Liver (tissue), 9 donors: Measurements from ENCODE around the gene COL4A3. TPM values are rescaled to one million over a fixed set of nuclear protein-coding genes. Genes with fewer than 3 reads are reported as not detected.

Experiments
- DNase-seq: peaks from one replicate; pipeline ENCODE4 v3.0.0-alpha.2; 2017; ENCODE audit warnings: low spot score
- H3K27ac ChIP-seq, 2 donors: one replicate each; pipeline ENCODE4 v1.7.0; 2013; ENCODE audit warnings: inconsistent platforms in 2 of 2, low read length in 2 of 2, control low read depth in 1 of 2, low read depth in 1 of 2, mild to moderate bottlenecking in 1 of 2
- H3K27me3 ChIP-seq, 4 donors: one replicate each; pipeline versions ENCODE4 v1.6.1 to v1.7.0; 2013; ENCODE audit warnings: low read length in 3 of 4, inconsistent platforms in 1 of 4, mild to moderate bottlenecking in 1 of 4, moderate library complexity in 1 of 4; ENCODE audit not compliant: control insufficient read depth in 4 of 4, insufficient read depth in 4 of 4
- H3K36me3 ChIP-seq, 4 donors: one replicate each; pipeline versions ENCODE4 v1.6.1 to v1.7.0; 2013; ENCODE audit warnings: low read length in 3 of 4, mild to moderate bottlenecking in 3 of 4, low read depth in 1 of 4, moderate library complexity in 1 of 4; ENCODE audit not compliant: control insufficient read depth in 4 of 4, insufficient read depth in 3 of 4
- H3K4me1 ChIP-seq, 4 donors: one replicate each; pipeline versions ENCODE4 v1.6.1 to v1.7.0; 2013; ENCODE audit warnings: low read length in 3 of 4, mild to moderate bottlenecking in 3 of 4, moderate library complexity in 1 of 4; ENCODE audit not compliant: control insufficient read depth in 4 of 4, insufficient read depth in 4 of 4
- H3K4me3 ChIP-seq, 3 donors: one replicate each; pipeline versions ENCODE4 v1.6.1 to v1.7.0; 2013; ENCODE audit warnings: low read length in 3 of 3, control low read depth in 1 of 3, low read depth in 1 of 3, mild to moderate bottlenecking in 1 of 3
- H3K9ac ChIP-seq, 2 donors: one replicate each; pipeline ENCODE4 v1.7.0; 2013; ENCODE audit warnings: low read length in 2 of 2, mild to moderate bottlenecking in 2 of 2, moderate library complexity in 2 of 2, control low read depth in 1 of 2, low read depth in 1 of 2
- H3K9me3 ChIP-seq, 4 donors: one replicate each; pipeline versions ENCODE4 v1.6.1 to v1.7.0; 2013; ENCODE audit warnings: low read length in 3 of 4; ENCODE audit not compliant: control insufficient read depth in 4 of 4
- EGR1 ChIP-seq, 2 donors: IDR thresholded peaks; 2 replicates each; pipeline ENCODE4 v1.6.1; 2016 to 2018; ENCODE audit warnings: antibody characterized with exemption in 2 of 2, low read depth in 2 of 2
- FOXA1 ChIP-seq: IDR thresholded peaks from 2 replicates; pipeline ENCODE4 v1.6.1; 2016; ENCODE audit warnings: antibody characterized with exemption
- FOXA2 ChIP-seq: IDR thresholded peaks from 2 replicates; pipeline ENCODE4 v1.6.1; 2016; ENCODE audit warnings: antibody characterized with exemption
- HNF4A ChIP-seq, 2 donors: conservative IDR thresholded peaks; 2 replicates each; pipeline ENCODE4 v1.6.1; 2016; ENCODE audit warnings: antibody characterized with exemption in 2 of 2, mild to moderate bottlenecking in 2 of 2
- JUND ChIP-seq, 2 donors: IDR thresholded peaks; 2 replicates each; pipeline ENCODE4 v1.6.1; 2016; ENCODE audit warnings: antibody characterized with exemption in 2 of 2
- NR2F2 ChIP-seq: IDR thresholded peaks from 2 replicates; pipeline ENCODE4 v1.6.1; 2016; ENCODE audit warnings: antibody characterized with exemption
- RAD21 ChIP-seq, 2 donors: IDR thresholded peaks; 2 replicates each; pipeline ENCODE4 v1.6.1; 2016; ENCODE audit warnings: antibody characterized with exemption in 2 of 2, mild to moderate bottlenecking in 2 of 2
- RXRA ChIP-seq, 2 donors: IDR thresholded peaks; 2 replicates each; pipeline ENCODE4 v1.6.1; 2017 to 2018; ENCODE audit warnings: antibody characterized with exemption in 2 of 2, mild to moderate bottlenecking in 1 of 2
- SP1 ChIP-seq: IDR thresholded peaks from 2 replicates; pipeline ENCODE4 v1.6.1; 2018; ENCODE audit warnings: antibody characterized with exemption, mild to moderate bottlenecking
- TAF1 ChIP-seq: conservative IDR thresholded peaks from 2 replicates; pipeline ENCODE4 v1.6.1; 2016; ENCODE audit warnings: antibody characterized with exemption, mild to moderate bottlenecking
- YY1 ChIP-seq: IDR thresholded peaks from 2 replicates; pipeline ENCODE4 v1.6.1; 2016; ENCODE audit warnings: antibody characterized with exemption, mild to moderate bottlenecking
- WGBS: extraction: QIAGEN DNeasy Blood & Tissue Kit; methylation state at CpG from one replicate; pipeline ENCODE4 v1.1.7; 2013; 5-methylcytosine and 5-hydroxymethylcytosine counted together
- polyA plus RNA-seq, 2 donors: library from polyadenylated mRNA; stranded (reverse) in 1 of 2; unstranded in 1 of 2; fragments of 200-250 nt in 1 of 2; fragments of >200 nt in 1 of 2; fragmentation: Nextera tagmentation in 1 of 2; extraction: Ambion mirVana in 1 of 2; gene quantifications; one replicate each; pipeline versions ENCODE4 v1.2.1 to v1.2.3, GENCODE V29; 2013 to 2015
- total RNA-seq, 2 donors: library from RNA; depleted of rRNA; stranded (reverse); fragments of >200 nt; gene quantifications; one replicate each; pipeline ENCODE4 v1.2.3, GENCODE V29; 2014
- TF ChIP-seq, protein P1 (sequence below): IDR thresholded peaks from 2 replicates; pipeline ENCODE4 v1.6.1; 2016; ENCODE audit warnings: antibody characterized with exemption, mild to moderate bottlenecking
- TF ChIP-seq, protein P2 (sequence below): fragments of 150-350 bp; IDR thresholded peaks from 2 replicates; pipeline ENCODE4 v1.5.1; 2017; ENCODE audit warnings: improper control_type of control experiment, low read depth, low read length; ENCODE audit not compliant: missing input control
- TF ChIP-seq, protein P3 (sequence below): IDR thresholded peaks from 2 replicates; pipeline ENCODE4 v1.6.1; 2016; ENCODE audit warnings: antibody characterized with exemption
- TF ChIP-seq, protein P4 (sequence below): IDR thresholded peaks from 2 replicates; pipeline ENCODE4 v1.6.1; 2016; ENCODE audit warnings: antibody characterized with exemption
- donor health status: healthy.
- donor health status: healthy.
- donor health status: healthy.
- donor health status: healthy.
- donor health status: healthy.

The COL4A3 gene
- total and polyA plus RNA-seq, 4 donors = 0.05 to 2.3 (median 0.35) TPM

DNA sequence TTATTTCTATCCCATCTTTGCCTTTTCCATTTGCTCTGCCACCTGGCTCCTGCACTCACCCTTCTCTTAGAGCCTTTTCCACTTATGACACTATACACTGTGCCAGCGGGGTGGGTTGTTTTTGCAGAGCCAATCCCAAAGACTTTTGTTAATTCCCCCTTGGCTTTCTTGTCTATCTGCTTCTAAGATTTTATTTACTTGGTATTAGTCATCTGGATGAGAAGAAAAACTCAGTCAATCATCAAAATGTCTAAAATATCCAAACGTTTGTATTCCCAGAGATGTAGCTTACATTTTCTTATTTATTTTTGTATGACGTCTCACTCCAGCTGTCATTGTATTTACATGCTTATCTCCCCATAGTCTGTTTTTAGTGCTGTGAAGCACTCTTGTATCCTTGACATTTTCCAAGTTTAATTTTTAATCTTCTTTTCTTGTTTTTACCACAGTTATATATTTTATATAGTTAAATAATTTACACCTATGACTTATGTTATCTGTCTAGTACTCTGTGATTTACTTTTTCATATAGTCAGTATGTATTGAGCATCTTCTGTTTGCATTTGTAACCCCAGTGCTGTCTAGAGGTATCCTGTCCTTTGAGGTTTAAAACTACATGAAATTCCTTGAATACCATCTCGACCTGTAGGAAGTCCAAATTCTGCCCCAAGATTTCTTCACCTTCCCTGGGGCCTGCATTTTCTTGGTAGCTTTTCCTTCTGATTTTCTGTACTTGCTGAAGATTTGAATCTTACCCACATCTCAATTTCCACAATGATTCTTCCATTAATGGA, 55.1 kb downstream of the COL4A3 start:
- H3K36me3 ChIP-seq = no peaks in the 10 kb centered on the region
- no peak overlapping the region for H3K9ac ChIP-seq
- H3K9me3 ChIP-seq = no peaks in the 10 kb centered on the region
- 69% methylated on average over 4 of the region's 4 CpGs for WGBS
- no peaks in the 10 kb centered on the region for H3K4me1 ChIP-seq
- H3K4me3 ChIP-seq = no peak overlapping the region
- no peaks in the 10 kb centered on the region for H3K27me3 ChIP-seq
- DNase-seq = no peak
- TF ChIP-seq, protein P1, sequence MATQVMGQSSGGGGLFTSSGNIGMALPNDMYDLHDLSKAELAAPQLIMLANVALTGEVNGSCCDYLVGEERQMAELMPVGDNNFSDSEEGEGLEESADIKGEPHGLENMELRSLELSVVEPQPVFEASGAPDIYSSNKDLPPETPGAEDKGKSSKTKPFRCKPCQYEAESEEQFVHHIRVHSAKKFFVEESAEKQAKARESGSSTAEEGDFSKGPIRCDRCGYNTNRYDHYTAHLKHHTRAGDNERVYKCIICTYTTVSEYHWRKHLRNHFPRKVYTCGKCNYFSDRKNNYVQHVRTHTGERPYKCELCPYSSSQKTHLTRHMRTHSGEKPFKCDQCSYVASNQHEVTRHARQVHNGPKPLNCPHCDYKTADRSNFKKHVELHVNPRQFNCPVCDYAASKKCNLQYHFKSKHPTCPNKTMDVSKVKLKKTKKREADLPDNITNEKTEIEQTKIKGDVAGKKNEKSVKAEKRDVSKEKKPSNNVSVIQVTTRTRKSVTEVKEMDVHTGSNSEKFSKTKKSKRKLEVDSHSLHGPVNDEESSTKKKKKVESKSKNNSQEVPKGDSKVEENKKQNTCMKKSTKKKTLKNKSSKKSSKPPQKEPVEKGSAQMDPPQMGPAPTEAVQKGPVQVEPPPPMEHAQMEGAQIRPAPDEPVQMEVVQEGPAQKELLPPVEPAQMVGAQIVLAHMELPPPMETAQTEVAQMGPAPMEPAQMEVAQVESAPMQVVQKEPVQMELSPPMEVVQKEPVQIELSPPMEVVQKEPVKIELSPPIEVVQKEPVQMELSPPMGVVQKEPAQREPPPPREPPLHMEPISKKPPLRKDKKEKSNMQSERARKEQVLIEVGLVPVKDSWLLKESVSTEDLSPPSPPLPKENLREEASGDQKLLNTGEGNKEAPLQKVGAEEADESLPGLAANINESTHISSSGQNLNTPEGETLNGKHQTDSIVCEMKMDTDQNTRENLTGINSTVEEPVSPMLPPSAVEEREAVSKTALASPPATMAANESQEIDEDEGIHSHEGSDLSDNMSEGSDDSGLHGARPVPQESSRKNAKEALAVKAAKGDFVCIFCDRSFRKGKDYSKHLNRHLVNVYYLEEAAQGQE = no peak
- TF ChIP-seq HNF4A (conservative IDR thresholded peaks at IDR 0.05) (no peak), FOXA1 (no peak), NR2F2 (no peak), EGR1 (IDR thresholded peaks at IDR 0.05; ENCODE audit: low read depth in 2 of 2) (no peak), JUND (IDR thresholded peaks at IDR 0.05) (no peak), FOXA2 (no peak), SP1 (no peak), TAF1 (no peak), RXRA (IDR thresholded peaks at IDR 0.05) (no peak)
- TF ChIP-seq, protein P2, sequence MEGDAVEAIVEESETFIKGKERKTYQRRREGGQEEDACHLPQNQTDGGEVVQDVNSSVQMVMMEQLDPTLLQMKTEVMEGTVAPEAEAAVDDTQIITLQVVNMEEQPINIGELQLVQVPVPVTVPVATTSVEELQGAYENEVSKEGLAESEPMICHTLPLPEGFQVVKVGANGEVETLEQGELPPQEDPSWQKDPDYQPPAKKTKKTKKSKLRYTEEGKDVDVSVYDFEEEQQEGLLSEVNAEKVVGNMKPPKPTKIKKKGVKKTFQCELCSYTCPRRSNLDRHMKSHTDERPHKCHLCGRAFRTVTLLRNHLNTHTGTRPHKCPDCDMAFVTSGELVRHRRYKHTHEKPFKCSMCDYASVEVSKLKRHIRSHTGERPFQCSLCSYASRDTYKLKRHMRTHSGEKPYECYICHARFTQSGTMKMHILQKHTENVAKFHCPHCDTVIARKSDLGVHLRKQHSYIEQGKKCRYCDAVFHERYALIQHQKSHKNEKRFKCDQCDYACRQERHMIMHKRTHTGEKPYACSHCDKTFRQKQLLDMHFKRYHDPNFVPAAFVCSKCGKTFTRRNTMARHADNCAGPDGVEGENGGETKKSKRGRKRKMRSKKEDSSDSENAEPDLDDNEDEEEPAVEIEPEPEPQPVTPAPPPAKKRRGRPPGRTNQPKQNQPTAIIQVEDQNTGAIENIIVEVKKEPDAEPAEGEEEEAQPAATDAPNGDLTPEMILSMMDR = no peak
- TF ChIP-seq, protein P3, sequence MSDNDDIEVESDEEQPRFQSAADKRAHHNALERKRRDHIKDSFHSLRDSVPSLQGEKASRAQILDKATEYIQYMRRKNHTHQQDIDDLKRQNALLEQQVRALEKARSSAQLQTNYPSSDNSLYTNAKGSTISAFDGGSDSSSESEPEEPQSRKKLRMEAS = no peak
- H3K27ac ChIP-seq = no peak overlapping the region

DNA sequence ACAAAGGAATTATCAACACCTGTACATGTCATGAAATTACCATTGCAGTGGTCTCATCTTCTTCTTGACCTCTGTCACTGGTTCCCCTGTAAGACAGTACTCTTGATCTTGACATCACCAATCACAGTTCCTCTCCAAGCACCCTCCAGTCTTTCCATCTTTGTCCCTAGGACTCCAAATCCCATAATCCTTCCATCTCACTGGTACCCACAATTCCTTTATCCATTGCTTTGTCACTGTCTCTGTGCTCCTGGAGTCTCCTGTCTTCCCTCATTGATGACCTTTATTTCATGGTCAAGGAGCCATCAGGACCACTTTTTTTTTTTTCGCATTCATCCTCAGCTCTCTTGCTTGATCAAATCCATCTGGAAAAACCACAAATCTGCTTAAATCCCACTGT, 56.7 kb downstream of the COL4A3 start:
- Histone ChIP-seq H3K27me3 (no peaks in the 10 kb centered on the region), H3K36me3 (no peaks in the 10 kb centered on the region), H3K9ac (no peak overlapping the region), H3K27ac (no peak overlapping the region), H3K4me3 (no peak overlapping the region), H3K9me3 (no peaks in the 10 kb centered on the region), H3K4me1 (no peaks in the 10 kb centered on the region)
- DNase-seq = no peak
- 51% methylated on average over 1 of the region's 1 CpG for WGBS
- TF ChIP-seq, protein P4, sequence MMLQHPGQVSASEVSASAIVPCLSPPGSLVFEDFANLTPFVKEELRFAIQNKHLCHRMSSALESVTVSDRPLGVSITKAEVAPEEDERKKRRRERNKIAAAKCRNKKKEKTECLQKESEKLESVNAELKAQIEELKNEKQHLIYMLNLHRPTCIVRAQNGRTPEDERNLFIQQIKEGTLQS = no peak
- no peak for TF ChIP-seq FOXA2
- TF ChIP-seq RAD21 (IDR thresholded peaks at IDR 0.05) = no peak
- TF ChIP-seq EGR1 (IDR thresholded peaks at IDR 0.05; ENCODE audit: low read depth in 2 of 2) = no peak
- no peak for TF ChIP-seq YY1
